ENCODE results near the gene OTUD3.
A peak's percentile ranks its signal among the peaks of the same experiment; 100 is the strongest.
"Not testable (repeated sequence)": the region's sequence is repeated elsewhere in the genome, so short reads cannot be mapped to it uniquely, and the experiment has no call there.

The OTUD3 gene

GRCh38 chr1:19869929-19870328, 12.3 kb upstream of the OTUD3 start:
- no peak overlapping the region for H3K27ac ChIP-seq

GRCh38 chr1:19872190-19872589, 10.0 kb upstream of the OTUD3 start:
- H3K27ac ChIP-seq: 0 out of 2 replicates have a peak overlapping the region, but pooled peaks have one; percentile 29
- TF ChIP-seq CTCF (IDR thresholded peaks at IDR 0.05): peak; percentile 77
- no peak for TF ChIP-seq ZFX (IDR thresholded peaks at IDR 0.05; ENCODE audit: borderline replicate concordance)

More at GRCh38 chr1:19869929-19870328, 12.3 kb upstream of the OTUD3 start:
- TF ChIP-seq CTCF (IDR thresholded peaks at IDR 0.05) (no peak), ZFX (IDR thresholded peaks at IDR 0.05; ENCODE audit: borderline replicate concordance) (no peak)

GRCh38 chr1:19877181-19877750, 4.9 kb upstream of the OTUD3 start:
- H3K27ac ChIP-seq: peak overlapping the region; percentile 94

GRCh38 chr1:19877821-19878636, 4.2 kb upstream of the OTUD3 start:
- peak overlapping the region; percentile 94 for H3K27ac ChIP-seq
- TF ChIP-seq CTCF (IDR thresholded peaks at IDR 0.05) (no peak), ZFX (IDR thresholded peaks at IDR 0.05; ENCODE audit: borderline replicate concordance) (no peak)

More at GRCh38 chr1:19877181-19877750, 4.9 kb upstream of the OTUD3 start:
- TF ChIP-seq ZFX (IDR thresholded peaks at IDR 0.05; ENCODE audit: borderline replicate concordance): no peak
- no peak for TF ChIP-seq CTCF (IDR thresholded peaks at IDR 0.05)

- H3K27ac ChIP-seq: peak overlapping the region; percentile 94
- TF ChIP-seq CTCF (IDR thresholded peaks at IDR 0.05) (no peak), ZFX (IDR thresholded peaks at IDR 0.05; ENCODE audit: borderline replicate concordance) (no peak)
Measured at GRCh38 chr1:19878637-19878985, 3.6 kb upstream of the OTUD3 start.

GRCh38 chr1:19879227-19879626, 3.0 kb upstream of the OTUD3 start:
- no peak for TF ChIP-seq ZFX (IDR thresholded peaks at IDR 0.05; ENCODE audit: borderline replicate concordance)
- H3K27ac ChIP-seq: peak overlapping the region; percentile 94

GRCh38 chr1:19879661-19880060, 2.5 kb upstream of the OTUD3 start:
- no peak overlapping the region for H3K27ac ChIP-seq
- TF ChIP-seq ZFX (IDR thresholded peaks at IDR 0.05; ENCODE audit: borderline replicate concordance): no peak
- no peak for TF ChIP-seq CTCF (IDR thresholded peaks at IDR 0.05)

- not testable (repeated sequence) for H3K27ac ChIP-seq
Measured at GRCh38 chr1:19880841-19881240, 1.4 kb upstream of the OTUD3 start.

Measured in 22Rv1 (cell line).